HEK293 (cell line): Measurements from ENCODE around the gene OBSCN.

Experiments used
- CTCF ChIA-PET: fragments of 350-600 bp; formaldehyde crosslinking; extraction: SDS; loops from one replicate; lab custom pipeline; 2021; ENCODE audit warnings: antibody characterized with exemption; lab: Yijun Ruan, JAX
- POLR2A ChIA-PET: fragments of 300-600 bp; formaldehyde crosslinking; extraction: SDS; loops from one replicate; lab custom pipeline; 2020; ENCODE audit warnings: antibody characterized with exemption, inconsistent platforms; lab: Yijun Ruan, JAX
- H3K27ac ChIP-seq: fragments of 200-500 bp; sonication (Bioruptor generic); 2 replicates; pipeline ENCODE4 v1.5.1; 2014; ENCODE audit warnings: low read depth, low read length, control low read depth, inconsistent platforms; ENCODE audit errors: extremely low read depth
- H3K36me3 ChIP-seq, 2 experiments: fragments of 200-500 bp in 1 of 2; sonication (Bioruptor generic) in 1 of 2; 1 replicate in 1 of 2; 2 replicates in 1 of 2; pipeline ENCODE4 v1.5.1; 2014 to 2017; ENCODE audit warnings: inconsistent platforms in 2 of 2, low read length in 2 of 2; ENCODE audit not compliant: control insufficient read depth in 2 of 2, insufficient read depth in 1 of 2
- H3K4me1 ChIP-seq: fragments of 200-500 bp; sonication (Bioruptor generic); 2 replicates; pipeline ENCODE4 v1.5.1; 2014; ENCODE audit warnings: mild to moderate bottlenecking, low read length, inconsistent platforms; ENCODE audit not compliant: control insufficient read depth, insufficient read depth
- H3K4me3 ChIP-seq: 2 replicates; pipeline ENCODE4 v1.5.1; 2011; ENCODE audit warnings: low read depth, mild to moderate bottlenecking, control low read depth, low read length, moderate library complexity
- H3K9me3 ChIP-seq: fragments of 200-500 bp; sonication (Bioruptor generic); 2 replicates; pipeline ENCODE4 v1.5.1; 2014; ENCODE audit warnings: low read depth, low read length, inconsistent platforms; ENCODE audit not compliant: control insufficient read depth, insufficient read depth
- ELK4 ChIP-seq: IDR thresholded peaks from 2 replicates; pipeline ENCODE4 v1.6.1; 2011; ENCODE audit warnings: mild to moderate bottlenecking, low read depth, low read length, borderline replicate concordance
- GLIS2 ChIP-seq: fragments of 450-650 bp; formaldehyde crosslinking; IDR thresholded peaks from 2 replicates; pipeline ENCODE4 v1.5.1; 2016; ENCODE audit warnings: missing biosample characterization, missing genetic modification characterization
- REST ChIP-seq: fragments of 450-650 bp; formaldehyde crosslinking; IDR thresholded peaks from 2 replicates; pipeline ENCODE4 v1.5.1; 2016; ENCODE audit warnings: missing biosample characterization, missing genetic modification characterization
- SETDB1 ChIP-seq: IDR thresholded peaks from one replicate; pipeline ENCODE4 v1.6.1; 2017; ENCODE audit warnings: mild to moderate bottlenecking, low read length, moderate library complexity, mixed read lengths; ENCODE audit not compliant: insufficient read length
- SP7 ChIP-seq: fragments of 450-650 bp; formaldehyde crosslinking; IDR thresholded peaks from 2 replicates; pipeline ENCODE4 v1.5.1; 2016; ENCODE audit warnings: missing biosample characterization, missing genetic modification characterization
- ZBTB11 ChIP-seq: fragments of 450-650 bp; formaldehyde crosslinking; conservative IDR thresholded peaks from 2 replicates; pipeline ENCODE4 v1.5.1; 2016; ENCODE audit warnings: low read depth, missing biosample characterization, missing genetic modification characterization
- ZBTB20 ChIP-seq: fragments of 450-650 bp; formaldehyde crosslinking; IDR thresholded peaks from 2 replicates; pipeline ENCODE4 v1.5.1; 2016; ENCODE audit warnings: missing biosample characterization, missing genetic modification characterization
- ZBTB21 ChIP-seq: fragments of 450-650 bp; formaldehyde crosslinking; IDR thresholded peaks from 2 replicates; pipeline ENCODE4 v1.5.1; 2017; ENCODE audit warnings: missing biosample characterization, missing genetic modification characterization
- ZBTB8A ChIP-seq: fragments of 450-650 bp; formaldehyde crosslinking; IDR thresholded peaks from 2 replicates; pipeline ENCODE4 v1.5.1; 2016; ENCODE audit warnings: missing biosample characterization, missing genetic modification characterization
- ZNF335 ChIP-seq: fragments of 450-650 bp; formaldehyde crosslinking; conservative IDR thresholded peaks from 2 replicates; pipeline ENCODE4 v1.5.1; 2016; ENCODE audit warnings: missing biosample characterization, missing genetic modification characterization
- ZNF513 ChIP-seq: fragments of 450-650 bp; IDR thresholded peaks from 2 replicates; pipeline ENCODE4 v1.5.1; 2018; ENCODE audit warnings: missing biosample characterization, missing genetic modification characterization
- ZNF585B ChIP-seq: fragments of 450-650 bp; formaldehyde crosslinking; IDR thresholded peaks from 2 replicates; pipeline ENCODE4 v1.5.1; 2016; ENCODE audit warnings: missing biosample characterization, missing genetic modification characterization
- ZNF629 ChIP-seq: fragments of 450-650 bp; formaldehyde crosslinking; IDR thresholded peaks from 2 replicates; pipeline ENCODE4 v1.5.1; 2017; ENCODE audit warnings: missing biosample characterization, missing genetic modification characterization
- ZNF692 ChIP-seq: fragments of 450-650 bp; formaldehyde crosslinking; IDR thresholded peaks from 2 replicates; pipeline ENCODE4 v1.5.1; 2016; ENCODE audit warnings: missing biosample characterization, missing genetic modification characterization
- ZSCAN4 ChIP-seq: fragments of 450-650 bp; formaldehyde crosslinking; IDR thresholded peaks from 2 replicates; pipeline ENCODE4 v1.5.1; 2017; ENCODE audit warnings: missing biosample characterization, missing genetic modification characterization

The OBSCN gene

GRCh38 chr1:228164561-228165371 is 43.1 kb upstream of the OBSCN start:
- Histone ChIP-seq H3K9me3 (no peaks in the 10 kb centered on the region), H3K4me3 (peak overlapping the region; percentile 48), H3K36me3 (peaks cover 0 to 3% of the 10 kb centered on the region in 2 experiments; a peak in 1 of 3 replicates), H3K27ac (peak overlapping the region; percentile 47; the same call in 1 of the 2 replicates), H3K4me1 (peaks cover 4% of the 10 kb centered on the region)
- POLR2A ChIA-PET: interaction anchor here (0.7 to 7.7 kb wide), 18 partner anchors 9 to 1020 kb away, joined by 3 to 82 read pairs (median 8); partner anchors contain the start of genes ARF1, GJC2, GUK1 and TRIM11
- TF ChIP-seq ZNF335 (tag by site-specific recombination): peak; percentile 98
- TF ChIP-seq ZBTB20 (tag by site-specific recombination): 0 out of 2 replicates have a peak, but pooled peaks have one; percentile 24
- 0 out of 2 replicates have a peak, but pooled peaks have one; percentile 46 for TF ChIP-seq ZNF629
- TF ChIP-seq GLIS2 (tag by site-specific recombination): 0 out of 2 replicates have a peak, but pooled peaks have one; percentile 6
- TF ChIP-seq ZBTB11 (tag by site-specific recombination): 0 out of 2 replicates have a peak, but pooled peaks have one; percentile 15
- TF ChIP-seq ZBTB21 (tag by site-specific recombination): peak; percentile 7; the same call in 1 of the 2 replicates
- TF ChIP-seq SP7 (tag by site-specific recombination): 0 out of 2 replicates have a peak, but pooled peaks have one; percentile 29
- no peak for TF ChIP-seq ZNF692 (tag by site-specific recombination)
- no peak for TF ChIP-seq ELK4
- TF ChIP-seq REST (tag by site-specific recombination): peak; percentile 24; the same call in 1 of the 2 replicates
- peak; percentile 67 for TF ChIP-seq ZNF513 (tag by site-specific recombination)
- TF ChIP-seq ZSCAN4 (tag by site-specific recombination): no peak
- peak; percentile 41; the same call in 1 of the 2 replicates for TF ChIP-seq ZBTB8A (tag by site-specific recombination)
- 0 out of 2 replicates have a peak, but pooled peaks have one; percentile 6 for TF ChIP-seq ZNF585B (tag by site-specific recombination)
- no peak for TF ChIP-seq SETDB1
- CTCF ChIA-PET: interaction anchor here (0.5 to 6.1 kb wide), 24 partner anchors 9 to 1021 kb away, joined by 3 to 50 read pairs (median 4); no protein-coding TSS in a partner anchor
